ENCODE data around the gene MTHFSD. TPM values are rescaled to one million over a fixed set of nuclear protein-coding genes. Genes with fewer than 3 reads are reported as not detected.
A peak's percentile ranks its signal among the peaks of the same experiment; 100 is the strongest.

The MTHFSD gene
- total and polyA plus RNA-seq, 2 of the 8 experiments (the other 6 are each of a cell fraction or from before 2014, with no cell fraction given): 7.1 to 9.8 TPM

DNA sequence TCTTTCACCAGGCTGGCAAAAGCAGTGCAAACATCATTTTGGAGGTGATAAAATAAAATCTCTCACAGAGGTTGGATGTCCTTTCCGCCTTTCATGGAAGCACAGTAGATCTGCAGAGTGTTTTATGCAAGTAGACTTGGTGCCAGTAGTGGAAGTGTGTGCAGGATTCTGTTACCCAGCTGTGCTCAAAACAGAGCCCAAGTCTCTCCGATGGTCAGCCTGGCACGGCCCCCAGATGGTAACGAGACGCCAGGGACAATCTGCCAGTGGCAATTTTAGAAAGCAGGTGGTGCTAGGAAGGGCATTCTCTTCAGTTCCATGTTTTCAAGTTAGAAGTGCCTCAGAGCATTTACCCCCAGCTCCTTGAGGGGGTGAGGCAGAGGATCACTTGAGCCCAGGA is 1.5 kb upstream of the MTHFSD start:
- Histone ChIP-seq H3K14ac (ENCODE audit: insufficient read length) (no peak overlapping the region), H4K5ac (ENCODE audit: insufficient read length, low read depth, low read length) (no peak overlapping the region), H4K8ac (ENCODE audit: extremely low read depth, insufficient read depth, low read length) (0 out of 2 replicates have a peak overlapping the region, but pooled peaks have one; percentile 14), H3K9me3 (ENCODE audit: insufficient read depth in 2 of 2, low read depth in 1 of 2, low read length in 1 of 2) (no peaks in the 10 kb centered on the region), H3K79me2 (ENCODE audit: control insufficient read depth in 1 of 2, insufficient read depth in 2 of 2, low read length in 2 of 2) (no peaks in the 10 kb centered on the region; a peak in 1 of 4 replicates), H3K27ac (ENCODE audit: low read depth, low read length) (no peak overlapping the region), H3K4me2 (ENCODE audit: insufficient read depth in 1 of 2, low read depth in 2 of 2, low read length in 2 of 2) (peak overlapping the region in 1 of 2 experiments; percentile 72; a peak in 1 of 4 replicates), H4K91ac (replicated peaks; ENCODE audit: insufficient read length, low read length) (no peak overlapping the region), H3K23me2 (ENCODE audit: low read depth, low read length) (peaks cover 4% of the 10 kb centered on the region; the same call in 1 of the 2 replicates), H4K20me1 (replicated peaks in 1 of 2; ENCODE audit: control insufficient read depth in 1 of 2, insufficient read depth in 2 of 2, low read length in 2 of 2) (no peaks in the 10 kb centered on the region), H2AFZ (ENCODE audit: low read length) (no peak overlapping the region), H2BK20ac (ENCODE audit: low read length) (no peak overlapping the region), H3K27me3 (replicated peaks in 1 of 4; ENCODE audit: control insufficient read depth in 3 of 4, extremely low read depth in 1 of 4, insufficient read depth in 3 of 4, low read length in 3 of 4) (peaks cover 0 to 7% (median 0%) of the 10 kb centered on the region in 4 experiments; a peak in 1 of 7 replicates), H2AK5ac (ENCODE audit: low read depth, low read length) (no peak overlapping the region), H3K23ac (ENCODE audit: insufficient read length) (no peak overlapping the region), H3K79me1 (ENCODE audit: low read depth, low read length) (no peaks in the 10 kb centered on the region; the same call in 1 of the 2 replicates), H3K36me3 (ENCODE audit: control insufficient read depth in 2 of 4, insufficient read depth in 4 of 4, low read length in 3 of 4) (no peaks in the 10 kb centered on the region), H3K4me1 (replicated peaks in 1 of 4; ENCODE audit: control insufficient read depth in 3 of 4, insufficient read depth in 4 of 4, low read length in 3 of 4) (peaks cover 0 to 7% (median 3%) of the 10 kb centered on the region in 4 experiments; a peak in 4 of 7 replicates), H3K9ac (replicated peaks in 1 of 4; ENCODE audit: extremely low read depth in 1 of 4, low read depth in 3 of 4, low read length in 3 of 4) (no peak overlapping the region), H3K56ac (replicated peaks; ENCODE audit: insufficient read length, low read depth, low read length) (no peak overlapping the region), H2BK120ac (replicated peaks; ENCODE audit: low read depth, low read length) (no peak overlapping the region), H2BK5ac (ENCODE audit: low read depth, low read length) (no peak overlapping the region), H3K4ac (replicated peaks; ENCODE audit: insufficient read length, low read depth, low read length) (no peak overlapping the region), H2BK12ac (ENCODE audit: low read depth, low read length) (no peak overlapping the region), H3K18ac (ENCODE audit: extremely low read depth, low read length) (no peak overlapping the region), H3K4me3 (ENCODE audit: extremely low read depth in 1 of 4, insufficient read depth in 2 of 4, low read depth in 3 of 4, low read length in 4 of 4) (no peak overlapping the region), H2BK15ac (ENCODE audit: low read length) (no peak overlapping the region)
- no peak for FAIRE-seq
- no peak for DNase-seq (ENCODE audit: low read depth in 1 of 2, low spot score in 2 of 2)
- WGBS, 2 experiments (ENCODE audit: extremely low coverage in 1 of 2, insufficient coverage in 1 of 2, insufficient read length in 1 of 2, insufficient replicate concordance in 2 of 2, low coverage in 1 of 2, low lambda C conversion rate in 2 of 2, missing lambda C conversion rate in 1 of 2): 76% methylated on average over 5 of the region's 5 CpGs; no CpG with 5 or more reads in 1 of the 2 experiments
- ChIA-PET POLR2A (ENCODE audit: partially characterized antibody) (no interaction called here), CTCF (ENCODE audit: partially characterized antibody) (interaction anchor here (0.8 to 1.0 kb wide), 2 partner anchors 19 to 497 kb away, joined by 3 to 4 read pairs; no protein-coding TSS in a partner anchor)
- no peak for TF ChIP-seq NANOG (IDR thresholded peaks at IDR 0.05; ENCODE audit: insufficient read depth, low read depth, low read length, poor library complexity, severe bottlenecking)
- no peak for TF ChIP-seq KDM1A (IDR thresholded peaks at IDR 0.05; ENCODE audit: borderline replicate concordance, low read length)
- TF ChIP-seq BCL11A (IDR thresholded peaks at IDR 0.05; ENCODE audit: low read depth in 2 of 2, low read length in 2 of 2): no peak
- no peak for TF ChIP-seq KDM4A (IDR thresholded peaks at IDR 0.05; ENCODE audit: low read depth, low read length, severe bottlenecking)
- no peak for TF ChIP-seq HDAC2 (IDR thresholded peaks at IDR 0.05; ENCODE audit: borderline replicate concordance in 1 of 2, low read depth in 2 of 2, low read length in 2 of 2)
- no peak for TF ChIP-seq RFX5 (IDR thresholded peaks at IDR 0.05; ENCODE audit: borderline replicate concordance, low read depth, low read length)
- no peak for TF ChIP-seq RXRA (IDR thresholded peaks at IDR 0.05; ENCODE audit: insufficient read depth, low read depth, low read length)
- TF ChIP-seq GABPA (IDR thresholded peaks at IDR 0.05; ENCODE audit: borderline replicate concordance, insufficient read depth, low read length): no peak
- no peak for TF ChIP-seq SP1 (IDR thresholded peaks at IDR 0.05; ENCODE audit: low read depth, low read length)
- TF ChIP-seq CTCF (IDR thresholded peaks at IDR 0.05; ENCODE audit: control extremely low read depth in 1 of 3, insufficient read depth in 1 of 3, low read depth in 1 of 3, low read length in 3 of 3): no peak

All from H1 (cell line).